Measurements from ENCODE around the gene TUBG1.
"Not testable (repeated sequence)": the region's sequence is repeated elsewhere in the genome, so short reads cannot be mapped to it uniquely, and the experiment has no call there.

The TUBG1 gene

DNA sequence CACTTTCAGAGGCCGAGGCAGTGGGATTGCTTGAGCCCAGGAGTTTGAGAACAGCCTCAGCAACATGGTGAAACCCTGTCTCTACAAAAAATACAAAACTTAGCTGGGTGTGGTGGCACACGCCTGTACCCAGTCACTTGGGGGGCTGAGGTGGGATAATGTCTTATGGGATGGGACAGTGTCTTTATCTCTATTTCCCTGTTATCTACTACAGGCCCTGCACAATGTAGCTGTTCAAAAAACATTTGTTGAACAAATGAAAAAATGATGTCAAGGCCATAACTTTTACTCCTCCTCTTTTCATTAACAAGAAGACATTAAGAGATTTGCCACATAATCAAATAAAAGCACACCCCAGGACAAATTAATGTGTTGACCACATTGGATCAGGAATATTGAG, 13.8 kb downstream of the TUBG1 start:
- no peak for DNase-seq (ENCODE audit: low read depth in 1 of 2, low spot score in 1 of 2)

DNA sequence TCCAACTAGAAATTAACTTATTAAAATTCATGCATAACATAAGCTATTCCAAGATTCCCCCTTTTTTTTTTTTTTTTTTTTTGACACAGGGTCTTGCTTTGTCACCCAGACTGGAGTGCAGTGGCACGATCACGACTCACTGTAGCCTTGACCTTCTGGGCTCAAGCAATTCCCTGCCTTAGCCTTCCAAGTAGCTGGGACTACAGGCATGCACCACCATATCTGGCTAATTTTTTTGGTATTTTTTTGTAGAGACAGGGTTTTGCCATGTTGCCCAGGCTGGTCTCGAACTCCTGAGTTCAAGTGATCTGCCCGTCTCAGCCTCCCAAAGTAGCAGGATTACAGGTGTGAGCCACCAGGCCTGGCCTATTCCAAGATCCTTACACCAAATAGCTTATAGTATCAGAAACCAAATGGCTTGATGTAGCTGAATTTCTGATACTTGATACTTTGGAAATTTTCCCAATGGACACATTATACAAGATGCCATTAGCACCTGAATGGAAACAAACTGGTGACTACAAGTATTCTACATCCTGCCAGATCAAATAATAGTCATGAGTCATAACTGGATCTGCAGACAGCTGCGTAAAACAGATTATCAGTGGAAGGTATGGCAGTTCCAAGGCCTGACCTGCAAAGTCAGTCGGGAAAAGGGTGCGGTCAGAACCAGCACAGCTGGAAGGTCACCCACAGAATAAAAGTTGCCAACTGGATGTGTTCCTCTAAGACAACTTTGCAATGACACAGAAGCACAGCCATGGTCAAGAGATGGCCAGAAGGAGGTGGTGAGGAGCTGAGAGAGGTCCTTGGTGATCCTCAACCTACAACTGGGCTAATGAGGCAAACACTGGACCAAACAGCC, 14.5 kb downstream of the TUBG1 start:
- no peak for DNase-seq (ENCODE audit: low read depth in 1 of 2, low spot score in 1 of 2)

DNA sequence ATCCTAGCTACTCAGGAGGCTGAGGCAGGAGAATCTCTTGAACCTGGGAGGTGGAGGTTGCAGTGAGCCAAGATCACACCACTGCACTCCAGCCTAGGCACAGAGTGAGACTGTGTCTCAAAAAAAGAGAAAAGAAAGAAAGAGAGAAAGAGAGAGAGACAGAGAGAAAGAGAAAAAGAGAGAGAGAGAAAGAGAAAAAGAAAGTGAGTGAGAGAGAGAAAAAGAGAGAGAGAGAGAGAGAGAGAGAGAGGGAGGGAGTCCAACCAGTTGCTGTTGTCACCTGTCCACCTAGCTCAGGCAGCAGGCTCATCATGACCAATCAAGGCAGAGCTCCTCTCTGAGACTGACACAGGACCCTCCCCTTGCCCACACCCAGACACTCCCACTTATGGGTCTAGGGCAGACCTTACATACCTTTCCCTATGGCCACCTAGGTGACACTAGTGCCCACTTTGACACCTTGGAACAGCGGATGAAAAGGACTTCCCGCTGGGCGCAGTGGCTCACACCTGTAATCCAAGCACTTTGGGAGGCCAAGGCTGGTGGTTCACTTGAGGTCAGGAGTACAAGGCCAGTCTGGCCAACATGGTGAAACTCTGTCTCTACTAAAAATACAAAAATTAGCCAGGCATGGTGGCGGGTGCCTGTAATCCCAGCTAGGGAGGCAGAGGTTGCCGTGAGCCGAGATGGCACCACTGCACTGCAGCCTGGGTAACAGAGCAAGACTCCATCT, 17.7 kb downstream of the TUBG1 start:
- DNase-seq (ENCODE audit: low read depth in 1 of 2, low spot score in 1 of 2) = not testable (repeated sequence)

GRCh38 chr17:42629411-42630009, 20.0 kb downstream of the TUBG1 start:
- DNase-seq (ENCODE audit: low read depth in 1 of 2, low spot score in 1 of 2) = no peak

DNA sequence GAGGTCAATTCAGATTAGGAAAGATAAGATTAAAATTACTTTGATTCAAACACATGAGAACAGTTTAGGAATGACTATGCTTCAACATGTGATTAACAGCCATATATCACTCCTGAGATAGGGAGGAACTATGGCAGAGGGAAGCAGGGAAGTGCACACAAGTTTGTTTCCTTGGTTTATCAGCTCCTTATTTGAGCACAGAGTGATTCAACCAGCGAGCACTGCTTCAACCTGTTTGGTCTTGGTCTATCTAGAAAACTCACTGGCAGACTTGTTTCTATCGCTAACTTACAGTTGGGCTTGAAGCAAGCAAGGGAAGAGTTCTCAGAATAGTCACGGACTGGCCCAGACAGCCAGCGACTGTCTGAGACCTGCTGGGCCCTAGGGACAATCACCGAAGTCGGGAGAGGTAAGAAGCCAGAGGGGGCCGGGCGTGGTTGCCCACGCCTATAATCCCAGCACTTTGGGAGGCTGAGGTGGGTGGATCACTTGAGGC, 23.5 kb downstream of the TUBG1 start:
- no peak for DNase-seq (ENCODE audit: low read depth in 1 of 2, low spot score in 1 of 2)

GRCh38 chr17:42639525-42640113, 30.1 kb downstream of the TUBG1 start:
- DNase-seq (ENCODE audit: low read depth in 1 of 2, low spot score in 1 of 2) = no peak

GRCh38 chr17:42640121-42640520, 30.6 kb downstream of the TUBG1 start:
- DNase-seq (ENCODE audit: low read depth in 1 of 2, low spot score in 1 of 2) = no peak

- DNase-seq (ENCODE audit: low read depth in 1 of 2, low spot score in 1 of 2) = no peak
Measured at GRCh38 chr17:42642336-42642735, 32.9 kb downstream of the TUBG1 start.

DNA sequence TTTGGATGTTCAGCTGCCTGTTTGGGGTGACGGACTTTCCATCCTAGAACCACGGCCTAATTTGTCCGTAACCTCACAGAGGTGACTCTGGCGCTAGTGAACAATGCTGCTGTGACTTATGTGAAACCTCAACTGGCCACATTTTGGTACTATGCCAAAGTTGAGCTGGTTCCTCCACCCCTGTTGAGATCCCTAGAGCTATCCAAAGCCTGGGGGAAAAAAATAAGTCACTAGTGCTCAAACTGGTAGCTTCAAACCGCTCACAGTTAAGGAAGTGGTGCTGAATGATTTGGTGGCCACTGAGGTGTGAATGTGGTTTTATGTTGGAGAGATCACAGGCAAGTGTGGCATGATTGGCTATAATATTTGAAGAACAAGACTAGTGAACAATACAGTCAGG, 38.3 kb downstream of the TUBG1 start:
- DNase-seq (ENCODE audit: low read depth in 1 of 2, low spot score in 1 of 2) = no peak

DNA sequence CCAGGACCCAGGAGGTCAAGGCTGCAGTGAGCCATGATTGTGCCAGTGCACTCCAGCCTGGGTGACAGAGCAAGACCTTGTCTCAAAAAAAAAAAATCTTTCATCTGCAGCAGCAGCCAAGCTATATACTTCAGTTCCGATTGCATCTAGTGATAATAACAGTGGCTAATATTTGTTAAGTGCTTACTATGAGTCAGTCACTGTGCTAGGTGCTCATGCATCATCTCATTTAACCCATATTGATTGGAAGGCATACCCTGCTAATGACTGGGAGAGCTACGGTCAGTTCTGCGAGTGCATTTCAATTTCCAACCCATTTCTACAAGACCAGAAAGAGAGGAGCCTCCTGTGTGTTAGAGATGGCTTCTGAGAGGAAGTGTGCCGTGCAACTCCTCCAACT, 41.9 kb downstream of the TUBG1 start:
- no peak for DNase-seq (ENCODE audit: low read depth in 1 of 2, low spot score in 1 of 2)

DNA sequence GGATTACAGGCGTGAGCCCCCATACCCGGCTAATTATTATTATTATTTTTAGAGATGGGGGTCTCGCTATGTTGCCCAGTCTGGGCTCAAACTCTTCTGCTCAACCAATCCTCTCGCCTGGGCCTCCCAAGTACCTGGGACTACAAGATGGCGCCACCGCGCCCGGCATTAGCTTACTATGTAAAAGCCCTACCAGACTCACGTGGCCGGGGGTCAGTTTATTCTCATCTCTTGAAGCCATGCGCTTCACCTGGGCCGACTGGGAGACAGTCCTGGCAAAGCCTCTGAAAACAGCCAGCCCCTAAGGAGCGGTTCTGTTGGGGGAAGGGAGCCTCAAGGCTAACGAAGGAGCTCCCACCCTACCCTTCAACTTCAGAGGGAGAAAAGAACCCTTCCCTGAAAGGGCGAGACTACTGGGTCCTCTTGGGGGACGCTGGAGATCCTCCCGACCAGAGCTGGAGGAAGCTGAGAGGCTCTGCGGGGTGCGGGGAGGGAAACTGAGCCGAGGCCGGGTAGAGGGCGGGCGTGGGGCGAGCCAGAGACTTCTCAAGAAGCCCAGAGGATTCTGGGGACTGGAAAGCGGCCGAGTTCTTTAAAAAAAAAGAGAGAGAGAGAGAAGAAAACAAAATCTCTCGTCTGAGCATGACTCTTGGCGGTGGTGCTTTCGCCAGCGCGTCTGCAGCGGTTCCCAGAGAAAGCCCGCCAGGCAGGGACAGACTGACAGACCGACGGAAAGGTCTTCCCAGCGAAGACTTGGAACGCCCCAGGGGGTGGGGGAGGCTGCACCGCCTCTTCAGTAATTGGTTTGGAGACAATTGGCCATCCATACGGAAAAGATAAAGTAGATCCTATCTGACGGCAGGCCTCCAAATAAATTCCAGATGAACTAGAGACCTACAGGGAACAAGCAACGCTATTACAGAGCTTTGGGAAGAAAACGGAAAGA, 44.0 kb downstream of the TUBG1 start:
- no peak for DNase-seq (ENCODE audit: low read depth in 1 of 2, low spot score in 1 of 2)

DNA sequence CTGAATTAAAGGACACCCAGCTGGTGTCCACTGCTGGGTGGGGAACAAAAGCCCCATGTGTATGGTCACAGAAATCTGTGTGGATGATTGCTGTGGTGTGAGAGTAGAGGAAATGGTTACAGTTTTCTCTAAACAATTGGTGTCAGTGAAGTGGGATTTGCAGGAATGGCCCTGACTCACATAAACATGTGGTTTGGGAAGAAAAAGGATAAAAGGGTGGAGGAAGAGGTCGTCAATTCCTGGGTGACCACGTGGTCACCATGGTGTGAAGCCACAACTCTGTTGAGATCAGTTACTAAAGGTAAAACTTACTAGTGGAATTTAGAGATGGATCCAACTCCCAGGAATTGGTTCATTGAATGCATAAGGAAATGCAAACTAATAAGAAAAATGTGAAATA, 46.0 kb downstream of the TUBG1 start:
- DNase-seq (ENCODE audit: low read depth in 1 of 2, low spot score in 1 of 2) = no peak

DNA sequence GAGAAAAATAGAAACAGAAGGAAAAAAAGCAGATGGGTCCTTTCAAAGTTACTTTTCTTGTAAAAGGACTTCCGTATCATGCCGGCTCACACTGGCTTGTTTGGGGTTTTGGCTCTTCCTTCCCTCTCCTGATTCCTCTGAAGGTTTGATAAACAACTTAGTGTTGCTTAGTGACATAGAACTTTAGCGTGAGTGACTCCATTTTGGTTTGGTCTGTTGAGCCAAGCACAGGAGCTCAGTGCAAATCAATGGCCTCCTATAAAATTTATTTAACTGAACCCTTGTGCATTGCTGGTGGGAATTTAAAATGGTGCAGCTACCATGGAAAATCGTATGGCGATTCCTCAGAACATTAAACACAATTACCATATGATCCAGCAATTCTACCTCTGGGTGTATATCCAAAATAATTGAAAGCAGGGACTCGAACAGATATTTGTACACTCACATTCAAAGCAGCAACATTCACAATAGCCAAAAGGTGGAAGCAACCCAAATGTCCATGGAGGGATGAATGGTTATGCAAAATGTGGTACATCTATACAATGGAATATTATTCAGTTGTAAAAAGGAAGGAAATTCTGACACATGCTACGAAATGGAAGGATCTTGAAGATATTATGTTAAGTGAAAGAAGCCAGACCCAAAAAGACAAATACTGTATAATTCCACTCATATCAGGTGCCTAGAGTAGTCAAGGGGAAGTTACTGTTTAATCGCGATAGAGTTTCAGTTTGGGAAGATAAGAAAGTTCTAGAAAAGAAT, 48.5 kb downstream of the TUBG1 start:
- DNase-seq (ENCODE audit: low read depth in 1 of 2, low spot score in 1 of 2) = no peak

GRCh38 chr17:42659079-42659931, 49.8 kb downstream of the TUBG1 start, which contains the start of gene TUBG2:
Gene TUBG2 (plus strand): TSS chr17:42659284. CDS start chr17:42659504, 220 bp downstream.
- DNase-seq (ENCODE audit: low read depth in 1 of 2, low spot score in 1 of 2) = peak; percentile 67 to 73

- not testable (repeated sequence) for DNase-seq (ENCODE audit: low read depth in 1 of 2, low spot score in 1 of 2)
Measured at GRCh38 chr17:42659932-42660274, 50.4 kb downstream of the TUBG1 start.

DNA sequence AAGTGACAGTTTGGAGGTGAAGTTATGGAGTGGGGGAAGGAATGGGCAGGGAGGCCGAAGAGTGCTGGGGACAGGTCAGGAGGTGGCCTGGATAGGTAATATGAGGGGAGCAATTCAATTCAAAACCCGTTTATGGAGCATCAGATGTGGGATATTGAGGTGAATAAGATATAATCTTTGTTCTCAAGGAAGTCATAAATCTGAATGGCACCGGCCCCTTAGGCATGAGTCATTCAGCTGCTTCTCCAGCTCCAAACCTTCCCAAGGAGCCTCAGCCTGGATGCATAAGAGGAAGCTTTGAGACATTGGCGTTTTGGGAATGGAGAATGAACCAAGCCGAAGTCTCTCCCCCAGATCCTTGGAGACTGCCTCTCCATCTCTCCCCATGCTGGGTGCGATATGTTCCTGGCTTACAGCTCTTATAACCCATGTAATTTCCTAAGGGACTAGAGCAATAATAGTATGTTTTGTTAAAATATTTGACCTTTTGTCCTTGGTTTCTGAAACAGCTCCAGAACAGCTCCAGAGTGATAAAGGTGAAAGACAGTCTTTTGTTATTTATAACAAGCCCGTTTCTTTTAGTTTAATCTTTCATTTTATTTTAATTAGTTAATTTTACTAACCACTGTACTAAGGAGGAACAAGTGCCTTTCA, 51.3 kb downstream of the TUBG1 start:
- DNase-seq (ENCODE audit: low read depth in 1 of 2, low spot score in 1 of 2) = no peak

All from activated CD4-positive, alpha-beta T cell treated with anti-CD3 and anti-CD28 coated beads, Interleukin-2, amount 50 U/mL, for 24 hours (primary cell).